Measurements from ENCODE around the gene CBARP. TPM values are rescaled to one million over a fixed set of nuclear protein-coding genes. Genes with fewer than 3 reads are reported as not detected.

Gene CBARP
- total and polyA plus RNA-seq, 7 donors = 0.41 to 19.0 (median 0.88) TPM

- intact Hi-C loops (cut with DNase I) = no loop called here
- H3K4me1 ChIP-seq = peaks cover 66% of the 10 kb centered on the region
- TF ChIP-seq, protein P1, sequence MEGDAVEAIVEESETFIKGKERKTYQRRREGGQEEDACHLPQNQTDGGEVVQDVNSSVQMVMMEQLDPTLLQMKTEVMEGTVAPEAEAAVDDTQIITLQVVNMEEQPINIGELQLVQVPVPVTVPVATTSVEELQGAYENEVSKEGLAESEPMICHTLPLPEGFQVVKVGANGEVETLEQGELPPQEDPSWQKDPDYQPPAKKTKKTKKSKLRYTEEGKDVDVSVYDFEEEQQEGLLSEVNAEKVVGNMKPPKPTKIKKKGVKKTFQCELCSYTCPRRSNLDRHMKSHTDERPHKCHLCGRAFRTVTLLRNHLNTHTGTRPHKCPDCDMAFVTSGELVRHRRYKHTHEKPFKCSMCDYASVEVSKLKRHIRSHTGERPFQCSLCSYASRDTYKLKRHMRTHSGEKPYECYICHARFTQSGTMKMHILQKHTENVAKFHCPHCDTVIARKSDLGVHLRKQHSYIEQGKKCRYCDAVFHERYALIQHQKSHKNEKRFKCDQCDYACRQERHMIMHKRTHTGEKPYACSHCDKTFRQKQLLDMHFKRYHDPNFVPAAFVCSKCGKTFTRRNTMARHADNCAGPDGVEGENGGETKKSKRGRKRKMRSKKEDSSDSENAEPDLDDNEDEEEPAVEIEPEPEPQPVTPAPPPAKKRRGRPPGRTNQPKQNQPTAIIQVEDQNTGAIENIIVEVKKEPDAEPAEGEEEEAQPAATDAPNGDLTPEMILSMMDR (IDR thresholded peaks at IDR 0.05) = no peak
- H3K4me3 ChIP-seq = no peak overlapping the region
- H3K27me3 ChIP-seq (ENCODE audit: insufficient read depth in 3 of 3, low read length in 2 of 3) = no peaks in the 10 kb centered on the region
- no peak for ATAC-seq
- 75 to 78% (median 75%) methylated on average over 46 to 52 of the region's 52 CpGs for WGBS, 3 donors
- no peaks in the 10 kb centered on the region for H3K9me3 ChIP-seq
- DNase-seq = peak; percentile 50 to 62
- peaks cover 13 to 65% of the 10 kb centered on the region in 2 donors for H3K36me3 ChIP-seq (ENCODE audit: insufficient read depth in 1 of 2, low read depth in 1 of 2)
- peak overlapping the region; percentile 66 for H3K27ac ChIP-seq
These were observed 17.7 kb upstream of the CBARP start for GRCh38 chr19:1255186-1256161.

DNA sequence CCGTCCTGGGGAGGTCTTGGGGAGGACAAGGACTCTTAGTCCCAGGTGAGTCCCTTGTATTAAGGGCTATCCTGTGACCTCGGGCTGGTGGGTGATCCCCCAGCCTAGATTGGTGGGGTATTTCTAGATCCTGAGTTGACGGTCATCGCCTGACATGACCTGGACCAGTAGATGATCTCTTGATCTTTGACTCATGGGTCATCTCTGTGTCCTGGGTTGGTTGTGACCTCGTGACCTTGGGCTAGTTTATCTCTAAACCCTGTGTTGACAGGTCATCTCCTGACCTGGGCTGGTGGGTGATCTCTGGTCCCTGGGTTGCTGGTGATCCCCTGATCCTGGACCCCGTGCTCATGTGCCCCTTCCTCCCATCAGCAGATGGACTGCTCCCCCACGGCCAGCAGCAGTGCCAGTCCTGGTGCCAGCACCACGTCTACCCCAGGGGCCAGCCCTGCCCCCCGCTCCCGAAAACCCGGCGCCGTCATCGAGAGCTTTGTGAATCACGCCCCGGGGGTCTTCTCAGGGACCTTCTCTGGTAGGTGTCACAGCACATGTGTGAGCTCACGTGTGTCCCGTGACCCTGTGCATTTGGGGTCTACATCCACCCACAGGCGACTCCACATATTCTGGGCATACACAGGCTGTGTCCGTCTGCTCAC is 16.9 kb upstream of the CBARP start:
- ATAC-seq = no peak
- Histone ChIP-seq H3K4me1 (peaks cover 60% of the 10 kb centered on the region), H3K4me3 (peak overlapping the region; percentile 80), H3K27me3 (ENCODE audit: insufficient read depth in 3 of 3, low read length in 2 of 3) (no peaks in the 10 kb centered on the region), H3K36me3 (ENCODE audit: insufficient read depth in 1 of 2, low read depth in 1 of 2) (peaks cover 13 to 72% of the 10 kb centered on the region in 2 donors), H3K27ac (peak overlapping the region; percentile 99), H3K9me3 (no peaks in the 10 kb centered on the region)
- TF ChIP-seq, protein P1 (IDR thresholded peaks at IDR 0.05) = no peak
- 81 to 93% (median 87%) methylated on average over 20 of the region's 20 CpGs for WGBS, 3 donors
- DNase-seq = no peak
- intact Hi-C loops (cut with DNase I) = no loop called here

- peaks cover 55% of the 10 kb centered on the region for H3K4me1 ChIP-seq
- intact Hi-C loops (cut with DNase I) = no loop called here
- peak overlapping the region; percentile 99 for H3K27ac ChIP-seq
- ATAC-seq = no peak
- DNase-seq = peak; percentile 67 to 76
- no peaks in the 10 kb centered on the region for H3K27me3 ChIP-seq (ENCODE audit: insufficient read depth in 3 of 3, low read length in 2 of 3)
- H3K4me3 ChIP-seq = peak overlapping the region; percentile 80
- H3K36me3 ChIP-seq (ENCODE audit: insufficient read depth in 1 of 2, low read depth in 1 of 2) = peaks cover 13 to 72% of the 10 kb centered on the region in 2 donors
- TF ChIP-seq, protein P1 (IDR thresholded peaks at IDR 0.05) = no peak
- WGBS, 3 donors = 74 to 81% (median 77%) methylated on average over 32 to 37 of the region's 37 CpGs
- H3K9me3 ChIP-seq = no peaks in the 10 kb centered on the region
These were observed 16.3 kb upstream of the CBARP start for GRCh38 chr19:1254081-1254527.

GRCh38 chr19:1253514-1254080 is 15.8 kb upstream of the CBARP start:
- TF ChIP-seq, protein P1 (IDR thresholded peaks at IDR 0.05) = no peak
- 52 to 66% (median 63%) methylated on average over 14 to 23 of the region's 23 CpGs for WGBS, 3 donors
- intact Hi-C loops (cut with DNase I) = no loop called here
- Histone ChIP-seq H3K4me1 (peaks cover 50% of the 10 kb centered on the region), H3K27ac (peak overlapping the region; percentile 99), H3K27me3 (ENCODE audit: insufficient read depth in 3 of 3, low read length in 2 of 3) (no peaks in the 10 kb centered on the region), H3K36me3 (ENCODE audit: insufficient read depth in 1 of 2, low read depth in 1 of 2) (peaks cover 13 to 72% of the 10 kb centered on the region in 2 donors), H3K4me3 (peak overlapping the region; percentile 80), H3K9me3 (no peaks in the 10 kb centered on the region)
- DNase-seq (no peak), ATAC-seq (no peak)

Data from psoas muscle (tissue), 8 donors.